Measurements from ENCODE around the gene ERI3. TPM values are rescaled to one million over a fixed set of nuclear protein-coding genes. Genes with fewer than 3 reads are reported as not detected.

The ERI3 gene
- total and polyA plus RNA-seq, 2 donors (not counting 3 experiments of a cell fraction or from before 2014, with no cell fraction given) = 45.3 to 94.0 TPM

GRCh38 chr1:44302541-44302940, 52.5 kb downstream of the ERI3 start:
- no peak overlapping the region for H3K4me3 ChIP-seq (replicated peaks in 1 of 3; ENCODE audit: insufficient read depth in 1 of 3, low read depth in 1 of 3, low read length in 3 of 3)
- H3K9ac ChIP-seq (replicated peaks; ENCODE audit: extremely low read depth, insufficient read depth, low read length) = no peak overlapping the region
- no peak overlapping the region for H3K27ac ChIP-seq (ENCODE audit: insufficient read depth, low read depth, low read length)
- H3K36me3 ChIP-seq (ENCODE audit: control insufficient read depth in 2 of 2, extremely low read depth in 1 of 2, insufficient read depth in 2 of 2, low read length in 2 of 2) = peaks cover 5 to 21% of the 10 kb centered on the region in 2 experiments
- dilution Hi-C loops (cut with MboI; ENCODE audit: extremely low pct_ligation_motif_present, low sequenced_read_pairs) (no loop called here), intact Hi-C loops (cut with micrococcal nuclease) (no loop called here)
- ChIA-PET CTCF (no interaction called here), POLR2A (no interaction called here)
- H3K4me1 ChIP-seq (ENCODE audit: control insufficient read depth, extremely low read depth, insufficient read depth, low read length) = no peaks in the 10 kb centered on the region
- no peaks in the 10 kb centered on the region for H3K9me3 ChIP-seq (replicated peaks; ENCODE audit: control insufficient read depth, insufficient read depth, low read length)
- no TSS peak for BruUV-seq (replicated peaks)
- FAIRE-seq (no peak), DNase-seq (ENCODE audit: low read depth, low spot score) (no peak)
- H3K4me2 ChIP-seq (ENCODE audit: insufficient read depth, low read length) = no peak overlapping the region
- no peaks in the 10 kb centered on the region for H3K9me1 ChIP-seq (replicated peaks; ENCODE audit: control insufficient read depth, extremely low read depth, insufficient read depth, low read length)
- no peaks in the 10 kb centered on the region for H3K79me2 ChIP-seq (ENCODE audit: control insufficient read depth, insufficient read depth, low read length)
- no peaks in the 10 kb centered on the region for H3K27me3 ChIP-seq (ENCODE audit: control insufficient read depth in 2 of 2, insufficient read depth in 2 of 2, low read length in 2 of 2)
- TF ChIP-seq JUN (IDR thresholded peaks at IDR 0.05; ENCODE audit: borderline replicate concordance, insufficient read depth, insufficient read length, low read depth) = no peak
- H2AFZ ChIP-seq (ENCODE audit: low read depth, low read length) = no peak overlapping the region
- no peaks in the 10 kb centered on the region for H4K20me1 ChIP-seq (replicated peaks; ENCODE audit: control insufficient read depth, extremely low read depth, insufficient read depth, low read length)

DNA sequence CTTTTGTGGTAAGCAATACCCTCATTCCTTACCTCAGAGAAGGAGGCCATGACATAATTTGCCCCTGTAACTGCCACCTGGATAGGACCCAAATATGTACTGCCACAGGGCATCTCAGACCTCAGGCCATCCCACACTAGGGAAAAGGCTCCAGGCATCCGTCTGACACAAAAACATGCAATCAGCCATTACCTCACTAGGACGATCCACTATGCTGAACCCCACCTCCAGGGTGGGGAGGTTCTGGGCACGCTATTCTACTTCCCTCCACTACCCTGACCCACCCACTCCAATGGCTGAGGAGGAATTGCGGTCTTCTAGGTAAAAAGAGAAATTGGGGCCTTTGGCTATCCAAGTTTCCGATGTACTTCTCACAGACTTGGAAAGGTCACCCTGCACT, 53.6 kb downstream of the ERI3 start:
- H3K4me3 ChIP-seq (replicated peaks in 1 of 3; ENCODE audit: insufficient read depth in 1 of 3, low read depth in 1 of 3, low read length in 3 of 3) = no peak overlapping the region
- peaks cover 0 to 18% of the 10 kb centered on the region in 2 experiments for H3K36me3 ChIP-seq (ENCODE audit: control insufficient read depth in 2 of 2, extremely low read depth in 1 of 2, insufficient read depth in 2 of 2, low read length in 2 of 2)
- intact Hi-C loops (cut with micrococcal nuclease) (no loop called here), dilution Hi-C loops (cut with MboI; ENCODE audit: extremely low pct_ligation_motif_present, low sequenced_read_pairs) (no loop called here)
- no peak overlapping the region for H2AFZ ChIP-seq (ENCODE audit: low read depth, low read length)
- H3K9ac ChIP-seq (replicated peaks; ENCODE audit: extremely low read depth, insufficient read depth, low read length) = no peak overlapping the region
- no peaks in the 10 kb centered on the region for H3K9me3 ChIP-seq (replicated peaks; ENCODE audit: control insufficient read depth, insufficient read depth, low read length)
- DNase-seq (ENCODE audit: low read depth, low spot score) (no peak), FAIRE-seq (no peak)
- ChIA-PET CTCF (no interaction called here), POLR2A (no interaction called here)
- TF ChIP-seq FOS (IDR thresholded peaks at IDR 0.05; ENCODE audit: borderline replicate concordance, insufficient read depth, low read length) (no peak), JUN (IDR thresholded peaks at IDR 0.05; ENCODE audit: borderline replicate concordance, insufficient read depth, insufficient read length, low read depth) (no peak), MYC (IDR thresholded peaks at IDR 0.05; ENCODE audit: low read depth, low read length) (no peak), MAX (IDR thresholded peaks at IDR 0.05; ENCODE audit: insufficient read depth, insufficient read length) (no peak), GATA2 (IDR thresholded peaks at IDR 0.05; ENCODE audit: insufficient read depth, insufficient read length, low read depth, low read length) (no peak)
- BruUV-seq (replicated peaks) = no TSS peak
- H3K27me3 ChIP-seq (ENCODE audit: control insufficient read depth in 2 of 2, insufficient read depth in 2 of 2, low read length in 2 of 2) = no peaks in the 10 kb centered on the region
- H3K4me1 ChIP-seq (ENCODE audit: control insufficient read depth, extremely low read depth, insufficient read depth, low read length) = no peaks in the 10 kb centered on the region
- H3K9me1 ChIP-seq (replicated peaks; ENCODE audit: control insufficient read depth, extremely low read depth, insufficient read depth, low read length) = no peaks in the 10 kb centered on the region
- H3K79me2 ChIP-seq (ENCODE audit: control insufficient read depth, insufficient read depth, low read length) = no peaks in the 10 kb centered on the region
- H4K20me1 ChIP-seq (replicated peaks; ENCODE audit: control insufficient read depth, extremely low read depth, insufficient read depth, low read length) = no peaks in the 10 kb centered on the region
- H3K27ac ChIP-seq (ENCODE audit: insufficient read depth, low read depth, low read length) = no peak overlapping the region
- no peak overlapping the region for H3K4me2 ChIP-seq (ENCODE audit: insufficient read depth, low read length)

Data from endothelial cell of umbilical vein (primary cell).